Effector memory CD8-positive, alpha-beta T cell (primary cell): ENCODE measurements around the gene PITHD1.
"Not testable (repeated sequence)": the region's sequence is repeated elsewhere in the genome, so short reads cannot be mapped to it uniquely, and the experiment has no call there.

Experiments
- ATAC-seq: fragments of 150-1000 bp; cut with Tn5 transposase; replicated peaks from 2 replicates; pipeline ENCODE4 v1.10.0; 2021; ENCODE audit warnings: mild to moderate bottlenecking, moderate library complexity
- DNase-seq, 3 experiments: peaks; one replicate each; pipeline ENCODE4 v3.0.0; 2021
- H3K27ac Mint-ChIP-seq, 2 donors: one replicate each; pipeline ENCODE4 v1.8.0; 2022; ENCODE audit warnings: mild to moderate bottlenecking in 2 of 2, mixed read lengths in 2 of 2, moderate library complexity in 2 of 2
- H3K27me3 Mint-ChIP-seq, 2 donors: one replicate each; pipeline ENCODE4 v1.8.0; 2022; ENCODE audit warnings: mixed read lengths in 2 of 2
- H3K36me3 Mint-ChIP-seq: one replicate; pipeline ENCODE4 v1.8.0; 2022; ENCODE audit warnings: mild to moderate bottlenecking, moderate library complexity, mixed read lengths; ENCODE audit not compliant: insufficient read depth
- H3K4me1 Mint-ChIP-seq, 2 donors: one replicate each; pipeline ENCODE4 v1.8.0; 2022; ENCODE audit warnings: low read depth in 2 of 2, mixed read lengths in 2 of 2
- H3K4me3 Mint-ChIP-seq, 2 donors: one replicate each; pipeline ENCODE4 v1.8.0; 2022; ENCODE audit warnings: mild to moderate bottlenecking in 2 of 2, mixed read lengths in 2 of 2, moderate library complexity in 2 of 2
- H3K9me3 Mint-ChIP-seq, 2 donors: one replicate each; pipeline ENCODE4 v1.8.0; 2022; ENCODE audit warnings: mixed read lengths in 2 of 2

Gene PITHD1

DNA sequence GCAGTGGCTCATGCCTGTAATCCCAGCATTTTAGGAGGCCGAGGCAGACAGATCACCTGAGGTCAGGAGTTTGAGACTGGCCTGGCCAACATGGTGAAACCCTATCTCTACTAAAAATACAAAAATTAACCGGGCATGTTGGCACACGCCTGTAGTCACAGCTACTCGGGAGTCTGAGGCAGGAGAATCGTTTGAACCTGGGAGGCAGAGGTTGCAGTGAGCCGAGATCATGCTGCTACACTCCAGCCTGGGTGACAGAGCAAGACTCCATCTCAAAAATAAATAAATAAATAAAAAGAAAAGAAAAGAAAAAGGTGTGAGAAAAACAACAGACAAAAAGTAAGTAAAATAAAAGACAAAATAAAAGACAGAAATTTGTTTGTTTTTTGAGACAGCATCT, 55.9 kb downstream of the PITHD1 start:
- peaks cover 7 to 11% of the 10 kb centered on the region in 2 donors for H3K4me1 Mint-ChIP-seq
- not testable (repeated sequence) for H3K4me3 Mint-ChIP-seq, H3K36me3 Mint-ChIP-seq, H3K27me3 Mint-ChIP-seq, DNase-seq, H3K27ac Mint-ChIP-seq, H3K9me3 Mint-ChIP-seq, ATAC-seq

DNA sequence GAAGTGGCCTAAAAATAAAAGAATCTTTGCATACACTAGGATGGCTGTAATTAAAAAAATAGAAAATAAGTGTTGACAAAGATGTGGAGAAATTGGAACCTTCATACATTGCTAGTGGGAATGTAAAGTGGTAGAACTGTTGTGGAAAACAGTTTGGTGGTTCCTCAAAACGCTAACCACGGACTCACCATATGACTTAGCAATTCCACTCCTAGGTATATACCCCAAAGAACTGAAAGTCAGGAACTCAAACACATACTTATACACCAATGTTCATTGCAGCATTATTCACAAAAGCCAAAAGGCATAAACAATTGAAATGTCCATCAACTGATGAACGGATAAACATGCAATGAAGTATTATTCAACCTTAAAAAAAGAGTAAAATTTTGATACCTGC, 57.8 kb downstream of the PITHD1 start:
- Mint-ChIP-seq H3K27me3 (peaks cover 6 to 7% of the 10 kb centered on the region in 2 donors), H3K4me1 (peaks cover 7 to 11% of the 10 kb centered on the region in 2 donors), H3K9me3 (no peaks in the 10 kb centered on the region), H3K36me3 (peaks cover 5% of the 10 kb centered on the region), H3K4me3 (no peak overlapping the region), H3K27ac (no peak overlapping the region)
- no peak for DNase-seq
- no peak for ATAC-seq
